NCI-H128 (cell line): Measurements from ENCODE around the gene PLOD2.
A peak's percentile ranks its signal among the peaks of the same experiment; 100 is the strongest.

Experiments
- DNase-seq: peaks from one replicate; lab custom pipeline; 2025; ENCODE audit not compliant: unreplicated experiment; lab: John Stamatoyannopoulos, UW

The PLOD2 gene

GRCh38 chr3:146166826-146167225, 5.8 kb upstream of the PLOD2 start:
- no peak for DNase-seq

GRCh38 chr3:146166415-146166821, 5.4 kb upstream of the PLOD2 start:
- DNase-seq = no peak

GRCh38 chr3:146165877-146166276, 4.9 kb upstream of the PLOD2 start:
- no peak for DNase-seq

GRCh38 chr3:146164971-146165769, 4.2 kb upstream of the PLOD2 start:
- no peak for DNase-seq

- no peak for DNase-seq
Measured at GRCh38 chr3:146164506-146164905, 3.5 kb upstream of the PLOD2 start.

GRCh38 chr3:146164071-146164470, 3.1 kb upstream of the PLOD2 start:
- no peak for DNase-seq

- DNase-seq = no peak
Measured at GRCh38 chr3:146163584-146163983, 2.6 kb upstream of the PLOD2 start.

- DNase-seq = no peak
Measured at GRCh38 chr3:146162561-146162960, 1.6 kb upstream of the PLOD2 start.

- DNase-seq = no peak
Measured at GRCh38 chr3:146161663-146162002, 649 bp upstream of the PLOD2 start.

GRCh38 chr3:146160321-146160963, 542 bp downstream of the PLOD2 start:
- peak; percentile 51 for DNase-seq

- no peak for DNase-seq
Measured at GRCh38 chr3:146159616-146160320, 1.2 kb downstream of the PLOD2 start.

- no peak for DNase-seq
Measured at GRCh38 chr3:146159037-146159436, 1.9 kb downstream of the PLOD2 start.

- DNase-seq = no peak
Measured at GRCh38 chr3:146157325-146158060, 3.5 kb downstream of the PLOD2 start.

GRCh38 chr3:146156666-146157314, 4.2 kb downstream of the PLOD2 start:
- no peak for DNase-seq

- DNase-seq = no peak
Measured at GRCh38 chr3:146156095-146156494, 4.9 kb downstream of the PLOD2 start.

GRCh38 chr3:146154995-146155394, 6.0 kb downstream of the PLOD2 start:
- DNase-seq = no peak

- DNase-seq = no peak
Measured at GRCh38 chr3:146154316-146154715, 6.7 kb downstream of the PLOD2 start.

- no peak for DNase-seq
Measured at GRCh38 chr3:146153429-146153828, 7.6 kb downstream of the PLOD2 start.

GRCh38 chr3:146152834-146153233, 8.2 kb downstream of the PLOD2 start:
- DNase-seq = no peak

- DNase-seq = no peak
Measured at GRCh38 chr3:146148468-146148931, 12.5 kb downstream of the PLOD2 start.

- no peak for DNase-seq
Measured at GRCh38 chr3:146145642-146146041, 15.3 kb downstream of the PLOD2 start.
